GM18868 (cell line): ENCODE data around the gene ATP6V1C2.

Experiments used
- ATAC-seq: cut with Tn5 transposase; IDR thresholded peaks from one replicate; pipeline ENCODE4 v1.9.1; 2021; ENCODE audit warnings: mild to moderate bottlenecking, moderate library complexity; ENCODE audit not compliant: unreplicated experiment

Gene ATP6V1C2

DNA sequence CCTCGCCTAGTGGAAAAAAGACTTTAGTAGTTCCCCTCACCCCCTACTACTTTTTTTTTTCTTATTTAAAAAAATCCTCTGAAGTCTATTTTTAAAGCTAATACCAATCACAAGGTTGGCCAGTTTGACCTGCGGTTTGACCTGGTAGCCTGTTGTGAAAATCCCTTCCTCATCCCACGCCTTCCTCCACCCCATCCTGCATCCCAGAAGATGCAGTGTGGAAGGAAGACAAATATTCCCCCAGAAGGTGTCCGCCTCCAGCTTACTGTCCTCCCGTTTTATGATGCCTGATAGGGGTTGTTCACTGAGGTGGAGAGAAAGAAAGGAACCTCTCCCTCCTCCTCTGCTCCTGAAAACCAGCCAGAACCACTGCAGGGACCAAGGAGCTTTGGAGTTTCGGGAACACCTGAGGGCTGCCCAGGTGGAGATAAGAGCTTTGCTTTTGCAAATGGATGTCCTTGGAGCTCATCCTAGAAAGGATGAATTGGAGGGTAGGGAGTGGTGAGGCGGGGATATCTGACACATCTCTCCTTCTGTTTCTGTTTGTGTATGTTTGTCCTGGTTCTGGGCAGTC is 909 bp downstream of the ATP6V1C2 start:
- no peak for ATAC-seq

DNA sequence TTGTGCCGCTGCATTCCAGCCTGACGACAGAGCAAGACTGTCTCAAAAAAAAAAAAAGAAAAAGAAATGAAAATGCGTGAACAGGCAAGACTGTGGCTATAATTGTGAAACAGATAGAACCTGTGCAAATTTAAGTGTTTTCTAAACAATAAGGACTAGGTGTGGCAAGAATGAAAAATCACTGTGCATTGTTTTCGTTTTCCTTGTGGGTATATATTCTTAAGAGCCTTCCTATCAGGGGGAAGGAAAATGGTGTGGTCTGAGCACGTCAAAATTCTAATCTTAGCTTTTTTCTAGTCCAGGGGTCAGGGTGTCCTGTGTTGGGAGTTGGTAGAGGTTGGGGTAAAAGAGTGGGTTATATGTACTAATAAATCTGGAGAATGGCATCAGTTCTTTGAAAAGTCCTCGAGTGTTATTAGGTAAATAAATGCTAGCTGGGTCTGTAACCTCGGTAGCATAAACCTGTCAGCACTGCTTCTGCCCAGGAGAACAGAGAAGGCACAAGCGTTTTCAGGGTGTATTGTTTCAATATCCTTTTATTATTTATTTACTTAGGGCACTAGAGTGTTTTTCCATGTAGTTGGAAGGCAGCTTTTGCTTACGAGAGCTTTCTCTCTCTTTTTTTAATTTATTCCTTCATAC is 11.6 kb downstream of the ATP6V1C2 start:
- ATAC-seq: no peak

DNA sequence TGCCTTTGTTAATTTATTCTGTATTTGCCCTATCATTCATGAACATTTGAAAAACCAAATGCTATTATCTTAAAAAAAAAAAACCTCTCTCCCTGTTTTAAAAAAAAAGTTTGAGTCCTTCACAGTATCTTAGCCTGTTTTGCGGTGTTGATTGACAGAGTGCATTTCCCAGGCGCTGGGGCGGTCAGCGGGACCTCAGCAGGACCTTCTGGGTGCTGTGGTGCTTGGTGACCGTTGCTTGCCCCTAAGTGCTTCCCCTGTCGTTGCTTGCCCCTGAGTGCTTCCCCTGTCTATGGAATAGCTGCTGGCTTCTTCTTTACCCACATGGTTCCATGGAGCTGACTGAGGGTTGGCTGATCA is 12.1 kb downstream of the ATP6V1C2 start:
- no peak for ATAC-seq

DNA sequence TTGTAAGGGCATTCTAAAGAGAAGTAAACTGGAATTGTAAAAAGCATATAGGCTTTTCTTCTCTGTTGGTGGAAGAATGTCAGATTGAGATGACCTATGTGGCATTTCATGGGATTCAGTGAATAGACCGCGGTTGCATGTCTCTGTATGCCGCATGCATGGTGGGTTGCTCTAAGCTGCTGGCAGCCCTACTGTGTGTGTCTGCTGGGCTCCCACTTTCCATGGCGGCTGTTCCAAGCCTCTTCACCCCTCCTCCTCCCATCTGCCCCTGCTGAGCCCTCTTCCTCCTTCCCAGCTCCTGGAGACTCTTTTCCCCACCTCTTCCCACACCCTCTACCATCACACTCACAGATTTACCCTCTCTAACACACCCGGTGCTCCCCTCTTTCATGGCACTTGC is 12.6 kb downstream of the ATP6V1C2 start:
- no peak for ATAC-seq

DNA sequence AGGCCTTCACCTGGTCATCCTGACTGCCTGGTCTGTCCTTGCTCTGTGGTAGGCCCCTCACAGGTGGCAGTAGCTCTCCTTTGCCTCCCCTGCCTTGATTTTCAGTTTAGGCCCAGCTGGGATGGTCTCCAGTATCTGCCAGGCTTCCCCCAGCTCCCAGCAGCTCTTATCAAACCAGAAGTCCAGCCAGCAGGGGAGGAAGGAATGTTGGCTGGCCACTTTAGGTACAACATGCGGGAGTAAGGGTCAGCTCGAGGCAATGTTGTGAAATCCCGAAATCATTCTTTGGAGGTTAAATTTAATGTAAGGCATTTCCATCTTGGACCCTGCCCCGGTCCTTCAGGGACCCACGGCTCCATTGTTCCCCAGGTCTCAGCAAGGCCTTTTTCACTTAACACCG is 16.8 kb downstream of the ATP6V1C2 start:
- no peak for ATAC-seq

DNA sequence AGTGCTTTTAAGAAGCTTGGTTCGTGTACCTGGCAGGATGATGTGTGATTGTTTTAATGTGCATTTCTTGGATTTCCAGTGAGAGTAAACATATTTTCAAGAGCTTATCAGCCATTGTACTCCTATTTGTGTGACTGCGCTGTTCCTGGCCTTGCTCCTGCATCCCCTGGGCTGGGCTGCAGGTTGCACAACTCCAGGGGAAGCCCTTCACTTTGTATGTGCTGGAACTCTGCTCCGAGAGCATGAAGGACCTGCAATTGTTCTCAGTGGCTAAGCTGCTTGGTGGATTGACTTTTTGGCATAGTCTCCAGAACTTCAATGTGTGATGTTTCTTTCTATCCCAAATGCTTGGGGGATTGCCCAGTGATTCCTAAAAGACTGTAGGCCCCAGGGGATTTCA is 18.8 kb downstream of the ATP6V1C2 start:
- ATAC-seq: no peak

DNA sequence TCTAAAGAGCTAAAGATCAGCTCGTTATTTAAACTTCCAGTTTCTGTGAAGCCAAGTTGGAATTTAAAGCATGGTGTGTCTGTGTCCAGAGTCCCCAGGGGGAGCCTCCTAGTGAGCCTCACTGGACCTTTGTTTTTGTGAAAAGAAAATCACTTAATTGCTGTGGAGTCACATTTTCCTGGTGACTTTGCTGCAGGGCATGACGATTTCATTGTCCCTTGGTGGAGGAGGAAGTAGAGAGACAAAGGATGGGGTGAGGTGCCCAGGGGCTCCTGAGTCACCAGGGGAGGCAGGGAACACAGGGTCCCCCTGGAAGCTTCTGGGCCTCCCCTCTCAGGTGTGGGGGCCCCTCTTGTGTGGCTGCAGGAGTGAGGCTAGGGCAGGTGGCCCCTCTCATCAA is 19.7 kb downstream of the ATP6V1C2 start:
- no peak for ATAC-seq

DNA sequence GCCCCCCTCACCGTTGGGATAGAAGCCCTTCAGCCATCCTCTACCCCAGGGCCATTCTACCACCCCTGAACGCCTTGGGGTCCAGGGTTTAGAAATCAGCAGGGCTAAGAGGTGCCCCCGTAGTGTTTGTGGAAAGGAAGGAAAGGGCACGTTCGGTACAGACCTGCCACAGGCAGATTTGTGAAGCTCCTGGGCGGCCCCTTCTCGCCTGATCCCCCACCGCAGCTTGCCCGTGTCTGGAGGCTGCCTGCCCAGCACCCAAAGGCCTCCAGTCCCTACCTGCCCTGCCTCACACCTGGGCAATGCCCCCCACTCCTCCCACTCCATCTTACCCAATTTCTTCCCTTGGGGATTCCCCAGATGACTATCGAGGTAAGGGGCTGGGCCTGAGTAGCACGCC is 21.2 kb downstream of the ATP6V1C2 start:
- no peak for ATAC-seq

DNA sequence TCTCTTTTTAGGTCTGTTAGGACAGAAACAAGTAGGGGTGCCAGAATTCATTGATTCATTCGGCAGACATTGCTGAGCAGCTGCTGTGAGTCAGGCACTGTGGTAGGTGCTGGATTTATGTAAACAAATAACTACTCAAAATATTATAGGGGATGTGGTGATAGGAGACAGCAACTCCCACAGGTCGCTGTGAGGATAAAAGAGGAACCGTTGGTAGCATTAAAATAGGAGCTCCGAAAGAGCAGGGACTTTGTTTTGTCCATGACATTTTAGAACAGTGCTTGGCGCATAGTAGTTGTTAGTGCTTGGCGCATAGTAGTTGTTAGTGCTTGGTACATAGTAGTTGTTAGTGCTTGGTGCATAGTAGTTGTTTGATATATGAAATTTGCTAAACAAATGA is 29.2 kb downstream of the ATP6V1C2 start:
- no peak for ATAC-seq

DNA sequence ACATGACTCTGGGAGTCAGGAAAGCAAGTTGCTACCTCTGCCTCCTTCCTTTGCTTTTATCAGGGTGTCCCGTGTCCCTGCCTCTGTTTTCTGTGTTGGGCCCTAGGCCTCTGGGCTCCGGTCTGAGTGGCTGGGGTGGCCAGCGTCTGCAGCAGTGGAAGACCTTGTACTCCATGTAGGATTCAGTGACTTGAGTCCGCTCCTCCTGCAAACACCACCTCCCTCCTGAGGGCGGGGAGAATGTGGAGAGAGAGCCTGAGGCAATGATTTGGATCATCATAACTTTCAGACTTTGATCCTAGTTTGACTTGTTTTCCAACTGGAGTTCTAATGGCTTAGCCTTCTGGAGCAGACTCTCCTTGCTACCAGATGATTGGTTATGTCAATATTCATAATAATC is 30.8 kb downstream of the ATP6V1C2 start:
- no peak for ATAC-seq

DNA sequence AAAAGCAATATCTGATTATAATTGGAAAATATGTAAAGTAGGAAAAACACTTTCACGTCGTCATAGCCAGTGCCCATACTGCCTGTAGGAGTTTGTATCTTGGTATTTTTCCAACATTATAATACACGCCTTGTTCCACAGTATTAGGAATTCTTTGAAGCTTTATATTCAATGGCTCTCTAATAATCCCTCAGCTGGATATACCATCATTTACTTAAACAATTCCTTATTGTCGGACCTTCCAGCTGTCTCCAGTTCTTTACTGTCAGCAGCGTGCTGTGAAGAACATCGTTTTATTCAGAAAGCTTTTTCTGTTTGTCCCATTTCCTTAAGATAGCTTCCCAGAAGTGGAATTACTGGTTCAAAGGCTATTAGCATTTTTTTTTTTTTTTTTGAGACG is 31.7 kb downstream of the ATP6V1C2 start:
- ATAC-seq: no peak

DNA sequence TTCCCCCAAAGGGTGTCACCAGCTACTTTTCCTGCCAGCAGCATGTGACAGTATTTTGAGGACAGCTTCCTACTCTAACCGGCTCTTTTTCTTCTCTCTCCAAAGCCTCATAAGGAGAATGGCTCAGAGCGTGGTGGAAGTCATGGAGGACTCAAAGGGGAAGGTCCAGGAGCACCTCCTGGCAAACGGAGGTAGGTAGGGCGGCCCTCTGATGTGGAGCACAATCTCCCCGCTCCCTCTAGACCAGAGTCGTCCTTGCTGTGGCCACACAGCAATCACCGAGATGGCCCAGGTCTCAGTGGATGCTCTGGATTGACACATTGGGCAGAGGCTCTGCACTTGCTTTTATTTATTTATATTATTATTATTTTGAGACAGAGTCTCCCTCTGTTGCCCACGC is 32.4 kb downstream of the ATP6V1C2 start:
- no peak for ATAC-seq

DNA sequence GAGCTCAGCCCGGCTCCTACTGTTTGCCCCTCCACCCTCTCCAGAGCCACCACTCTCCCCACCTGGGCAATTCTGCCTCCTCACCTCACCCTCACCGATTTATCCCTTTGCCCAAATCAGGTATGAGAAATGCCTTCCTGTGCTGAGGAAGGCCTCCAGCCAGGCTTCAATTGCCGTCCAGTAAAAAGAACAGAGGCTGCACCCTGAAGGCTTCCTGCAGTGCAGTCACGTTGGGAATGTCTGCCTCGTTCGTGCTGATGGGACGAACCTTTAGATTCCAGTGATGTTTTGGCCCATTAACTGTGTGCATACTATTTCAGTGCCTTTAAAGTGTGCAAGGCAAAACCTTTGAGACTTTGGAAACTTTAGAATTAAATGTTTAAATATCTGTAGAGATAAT is 34.2 kb downstream of the ATP6V1C2 start:
- no peak for ATAC-seq

DNA sequence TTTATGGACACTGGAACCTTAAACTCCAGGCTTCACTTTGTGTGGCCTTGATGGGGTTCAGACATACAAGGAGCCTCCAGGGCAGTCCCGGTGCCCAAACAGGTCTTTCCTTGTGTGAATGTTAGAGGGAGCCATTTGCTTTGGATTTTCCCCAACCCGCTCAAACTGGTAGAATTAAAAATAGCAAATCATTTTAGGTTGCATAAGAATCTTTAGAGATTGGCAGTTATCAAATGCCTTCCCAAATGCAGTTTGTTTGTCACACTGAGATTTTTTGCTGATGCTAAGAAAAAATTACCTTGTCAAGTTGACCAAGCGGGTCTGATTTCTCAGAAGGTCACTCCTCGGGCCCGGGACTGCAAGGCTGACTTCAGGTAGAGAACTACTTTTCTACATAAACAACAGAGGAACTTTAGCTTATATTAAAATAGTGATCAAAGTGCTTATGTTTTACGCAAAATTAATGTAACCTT is 36.4 kb downstream of the ATP6V1C2 start:
- ATAC-seq: no peak

DNA sequence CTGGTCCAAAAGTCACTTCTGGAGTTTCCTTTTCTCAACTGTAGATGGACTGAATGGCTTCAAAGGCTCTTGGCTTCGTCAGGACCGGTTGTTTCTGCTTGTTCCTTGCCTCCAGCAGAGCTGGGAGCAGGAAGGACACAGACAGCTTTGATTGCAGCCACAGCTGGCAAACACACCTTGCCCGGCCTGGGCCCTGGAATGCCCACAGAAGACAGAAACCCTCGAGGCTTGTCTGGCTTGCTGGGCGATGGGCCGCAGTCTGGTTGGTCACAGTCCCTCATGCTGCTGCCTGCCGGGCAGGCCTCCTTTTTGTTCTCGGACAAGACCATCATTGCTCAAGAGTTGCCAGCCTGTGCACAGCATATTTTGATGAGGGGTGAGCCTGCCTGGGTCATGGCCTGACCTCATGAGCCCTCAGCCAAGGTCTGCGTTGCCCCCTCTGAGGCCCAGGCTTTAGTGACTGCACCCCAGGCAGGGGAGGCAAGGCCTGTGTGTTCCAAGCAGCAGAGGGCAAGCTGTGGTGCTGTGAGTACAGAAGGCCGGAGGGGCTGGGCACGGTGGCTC is 37.8 kb downstream of the ATP6V1C2 start:
- ATAC-seq: no peak

DNA sequence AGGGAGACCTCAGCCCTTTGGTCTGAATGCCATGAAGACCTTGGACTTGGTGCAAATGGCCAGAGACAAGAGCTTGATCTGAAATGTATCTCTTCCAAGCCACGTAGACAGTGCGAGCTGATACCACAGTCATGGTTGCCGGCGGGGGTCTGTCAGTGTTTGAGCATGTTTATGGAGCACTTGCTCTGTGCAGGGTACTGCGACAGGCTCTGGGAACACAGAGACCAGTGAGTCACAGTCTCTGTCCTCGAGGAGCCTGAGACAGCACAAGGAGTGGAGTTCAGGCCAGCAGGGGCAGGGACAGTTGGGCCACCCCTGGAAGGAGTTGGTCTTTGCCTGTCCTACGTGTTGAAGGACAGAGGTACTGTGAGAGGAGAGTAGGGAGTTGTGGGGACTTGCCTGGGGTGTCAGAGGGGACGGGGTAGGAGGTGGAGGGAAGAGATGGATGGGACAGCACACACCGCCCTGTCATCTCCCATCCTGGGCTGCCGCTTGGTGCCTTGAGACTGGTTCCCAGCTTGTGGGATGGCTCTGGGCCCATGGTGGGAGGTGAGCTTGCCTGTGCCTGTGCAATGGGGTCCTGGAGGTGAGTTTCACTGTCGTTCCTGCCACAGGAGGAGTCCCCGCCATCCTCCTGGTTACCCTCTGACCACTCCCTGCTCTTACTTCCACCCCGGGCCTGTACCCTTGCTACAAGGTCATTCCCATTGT is 39.5 kb downstream of the ATP6V1C2 start:
- ATAC-seq: no peak

DNA sequence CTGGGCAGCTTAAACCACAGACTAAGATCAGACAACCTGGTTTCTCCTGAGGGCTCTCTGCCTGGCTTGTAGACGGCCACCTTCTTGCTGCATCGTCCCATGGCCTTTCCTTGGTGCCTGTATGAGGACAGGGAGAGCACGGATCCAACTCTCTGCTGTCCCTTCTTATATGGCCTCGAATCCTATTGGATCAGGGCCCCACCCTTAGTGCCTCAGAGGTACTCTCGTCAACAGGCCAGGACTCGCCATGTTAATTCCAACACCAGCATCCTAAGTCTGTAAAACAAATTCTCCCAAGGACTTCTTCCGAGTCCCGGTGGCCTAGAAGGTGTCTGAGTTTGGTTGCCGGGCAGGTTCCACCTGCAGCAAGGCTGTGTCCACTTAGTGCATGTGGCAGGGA is 40.2 kb downstream of the ATP6V1C2 start:
- no peak for ATAC-seq

DNA sequence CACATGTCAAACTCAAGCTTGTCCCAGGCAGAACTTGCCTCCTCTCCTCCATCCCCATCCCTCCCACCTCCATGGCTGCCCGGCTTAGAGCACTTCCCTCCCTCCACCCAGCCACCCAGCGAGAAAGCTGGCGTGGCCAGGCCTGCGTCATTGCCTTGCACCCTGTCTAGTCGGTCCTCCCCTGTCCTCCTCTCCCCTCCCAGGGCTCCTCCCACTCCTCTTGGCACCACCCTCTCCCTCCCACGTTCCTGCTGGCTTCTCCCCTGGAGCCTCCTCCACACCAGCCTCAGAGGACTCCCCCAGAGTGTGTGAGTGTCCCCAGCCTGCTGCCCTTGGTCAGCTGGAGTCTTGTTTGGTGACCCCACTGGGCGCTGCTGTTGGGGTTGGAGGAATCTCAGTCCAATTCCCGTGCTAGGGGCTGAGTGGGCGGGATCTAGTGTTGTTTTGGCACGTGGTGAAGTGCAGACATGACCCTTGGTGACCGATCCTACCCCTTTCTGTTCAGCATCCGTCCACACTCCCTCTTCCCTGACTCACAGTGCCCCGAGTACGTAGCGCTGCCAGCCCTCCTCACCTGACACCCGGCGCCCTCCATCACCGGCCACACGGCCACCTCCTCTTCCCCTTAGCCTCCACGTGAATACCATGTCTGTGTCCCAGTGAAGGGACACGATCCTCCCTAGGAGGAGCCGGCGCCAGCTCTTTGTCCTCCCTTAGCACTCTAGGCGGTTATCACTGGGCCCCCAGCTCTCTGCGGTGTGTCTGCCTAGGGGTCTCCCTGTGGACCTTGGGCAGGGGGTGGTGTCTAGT is 41.4 kb downstream of the ATP6V1C2 start:
- no peak for ATAC-seq

DNA sequence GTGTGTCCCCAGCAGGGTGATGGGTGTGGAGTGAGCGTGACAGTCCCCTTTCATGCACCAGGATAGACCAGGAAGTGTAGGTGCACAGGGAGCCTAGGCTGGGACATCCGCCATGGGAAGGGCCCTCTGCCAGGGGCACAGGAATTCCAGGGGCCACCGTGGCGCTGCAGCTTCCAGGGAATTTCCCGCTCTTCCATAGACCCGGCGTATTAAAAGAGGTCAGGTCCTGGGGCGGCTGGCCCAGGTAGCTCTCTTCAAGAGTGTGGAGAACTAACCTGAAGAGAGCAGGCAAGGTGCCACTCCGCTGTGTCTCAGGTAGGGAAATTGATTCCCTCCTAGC is 42.0 kb downstream of the ATP6V1C2 start:
- no peak for ATAC-seq

DNA sequence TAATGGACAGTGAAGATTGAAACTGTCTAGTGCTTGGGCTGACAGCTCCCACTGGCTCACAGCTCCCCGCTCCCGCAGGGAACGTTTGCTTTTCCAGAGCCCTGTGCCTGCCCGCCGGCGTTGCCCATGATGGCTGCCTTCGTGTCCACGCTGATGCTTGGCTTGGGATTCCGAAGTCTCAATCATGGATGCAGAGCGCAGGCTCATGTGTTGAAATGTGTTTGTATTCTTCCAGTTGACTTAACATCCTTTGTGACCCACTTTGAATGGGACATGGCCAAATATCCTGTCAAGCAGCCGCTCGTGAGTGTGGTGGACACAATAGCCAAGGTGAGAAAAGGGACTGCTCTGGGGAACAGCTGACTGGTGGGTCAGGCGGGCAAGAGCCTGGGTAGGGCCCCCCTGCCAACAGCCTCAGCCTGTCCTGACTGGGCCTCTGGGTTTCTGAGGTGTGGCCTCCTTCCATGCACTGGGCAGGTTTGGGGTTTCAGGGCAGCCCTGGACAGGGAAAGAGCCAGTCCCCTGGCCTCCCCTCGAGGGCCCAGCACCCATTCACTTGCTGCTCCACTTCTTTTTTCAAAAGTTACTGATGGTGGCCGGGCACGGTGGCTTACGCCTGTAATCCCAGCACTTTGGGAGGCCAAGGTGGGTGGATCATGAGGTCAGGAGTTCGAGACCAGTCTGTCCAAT is 42.8 kb downstream of the ATP6V1C2 start:
- ATAC-seq: no peak

DNA sequence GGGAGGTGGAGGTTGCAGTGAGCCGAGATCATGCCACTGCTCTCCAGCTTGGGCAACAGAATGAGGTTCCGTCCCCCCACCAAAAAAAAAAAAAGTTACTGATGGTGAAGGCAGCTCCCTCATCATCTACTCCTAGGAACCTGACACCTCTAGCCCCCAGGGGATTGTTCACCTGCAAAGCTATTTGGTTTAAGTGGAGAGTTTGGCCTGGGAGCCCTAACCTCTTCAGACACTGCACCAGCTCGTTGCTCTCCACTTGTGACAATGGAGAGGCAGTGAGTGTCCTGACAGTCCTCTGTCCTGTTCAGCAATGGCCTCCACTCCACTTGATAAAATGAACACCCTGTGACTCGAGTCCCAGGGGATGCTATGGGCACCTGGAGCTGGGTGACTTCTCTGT is 43.5 kb downstream of the ATP6V1C2 start:
- no peak for ATAC-seq
